ENCODE data around the gene TBX10.

GRCh38 chr11:67613313-67613959 lies 26.1 kb downstream of the TBX10 start:
- no peak for TF ChIP-seq CTCF (optimal IDR thresholded peaks at IDR 0.05 in 1 of 3, IDR thresholded peaks at IDR 0.05 in 1 of 3, conservative IDR thresholded peaks at IDR 0.05 in 1 of 3; ENCODE audit: extremely low read depth in 1 of 3, insufficient read depth in 2 of 3, low read length in 3 of 3)
- TF ChIP-seq EZH2 (IDR thresholded peaks at IDR 0.05; ENCODE audit: low read length): no peak

All from keratinocyte (primary cell).